PC-9 (cell line): Measurements from ENCODE around the gene TNNI3K. TPM values are rescaled to one million over a fixed set of nuclear protein-coding genes. Genes with fewer than 3 reads are reported as not detected.

Experiments used
- BruUV-seq: library from RNA; stranded (reverse); fragments of 400-500 nt; replicated peaks from 2 replicates; lab custom pipeline; 2021; lab: Mats Ljungman, UMichigan
- CTCF ChIA-PET: fragments of 300-600 bp; sonication (Branson Sonifier 250); formaldehyde crosslinking; loops from one replicate; lab custom pipeline; 2022; ENCODE audit warnings: antibody characterized with exemption; lab: Charles Lee
- POLR2A ChIA-PET: fragments of 300-600 bp; sonication (Branson Sonifier 250); formaldehyde crosslinking; loops from one replicate; lab custom pipeline; 2022; ENCODE audit warnings: antibody characterized with exemption; ENCODE audit not compliant: unreplicated experiment; lab: Charles Lee
- DNase-seq, 2 experiments: peaks; one replicate each; pipeline versions ENCODE4 v3.0.0 to v3.0.0-alpha.2; 2015 to 2022; ENCODE audit warnings: mixed read lengths in 1 of 2
- H2AFZ ChIP-seq: fragments of 200-600 bp; sonication (generic); 2 replicates; pipeline ENCODE4 v1.8.1; 2017; ENCODE audit warnings: antibody characterized with exemption
- H3F3A ChIP-seq: fragments of 200-600 bp; sonication (generic); 2 replicates; pipeline ENCODE4 v1.8.1; 2017; ENCODE audit warnings: antibody characterized with exemption, mild to moderate bottlenecking, low read depth; ENCODE audit not compliant: insufficient read depth
- H3K27ac ChIP-seq: fragments of 200-600 bp; sonication (generic); 2 replicates; pipeline ENCODE4 v1.6.1; 2016; ENCODE audit warnings: mixed run types
- H3K27me3 ChIP-seq: fragments of 200-600 bp; sonication (generic); 2 replicates; pipeline ENCODE4 v1.6.1; 2016; ENCODE audit warnings: low read depth, mixed run types; ENCODE audit not compliant: insufficient read depth
- H3K36me3 ChIP-seq: fragments of 200-600 bp; sonication (generic); 2 replicates; pipeline ENCODE4 v1.6.1; 2016; ENCODE audit warnings: low read depth, mixed run types
- H3K4me1 ChIP-seq: fragments of 200-600 bp; sonication (generic); replicated peaks from 2 replicates; pipeline ENCODE4 v1.6.1; 2016; ENCODE audit warnings: mixed run types; ENCODE audit not compliant: insufficient read depth
- H3K4me2 ChIP-seq: fragments of 200-600 bp; sonication (generic); 2 replicates; pipeline ENCODE4 v1.6.1; 2017; ENCODE audit warnings: mixed run types
- H3K4me3 ChIP-seq: fragments of 200-600 bp; sonication (generic); 2 replicates; pipeline ENCODE4 v1.6.1; 2016; ENCODE audit warnings: mixed run types
- H3K79me2 ChIP-seq: fragments of 200-600 bp; sonication (generic); 2 replicates; pipeline ENCODE4 v1.6.1; 2017; ENCODE audit warnings: low read depth, mixed run types
- H3K9me2 ChIP-seq: fragments of 200-600 bp; sonication (generic); 2 replicates; pipeline ENCODE4 v1.8.1; 2017; ENCODE audit warnings: mild to moderate bottlenecking; ENCODE audit not compliant: insufficient read depth
- H3K9me3 ChIP-seq: fragments of 200-600 bp; sonication (generic); 2 replicates; pipeline ENCODE4 v1.8.1; 2016; ENCODE audit warnings: low read depth; ENCODE audit not compliant: insufficient read depth
- H4K20me1 ChIP-seq: fragments of 200-600 bp; sonication (generic); 2 replicates; pipeline ENCODE4 v1.8.1; 2017; ENCODE audit not compliant: insufficient read depth
- EZH2 ChIP-seq: fragments of 200-600 bp; sonication (generic); IDR thresholded peaks from 2 replicates; pipeline ENCODE4 v1.8.0; 2017; ENCODE audit warnings: antibody characterized with exemption, low read depth
- intact Hi-C: fragments of 100-400 bp; cut with micrococcal nuclease; formaldehyde crosslinking; loops from one replicate; pipeline ENCODE4 v1.10.0; 2022; ENCODE audit not compliant: unreplicated experiment
- total RNA-seq: library from RNA; stranded (reverse); gene quantifications from 2 replicates; pipeline ENCODE4 v1.2.3, GENCODE V29; 2021
- TF ChIP-seq, protein P1 (sequence below): fragments of 200-600 bp; sonication (generic); conservative IDR thresholded peaks from 2 replicates; pipeline ENCODE4 v1.6.1; 2017; ENCODE audit warnings: mixed run types, antibody characterized with exemption, mild to moderate bottlenecking, moderate library complexity

TNNI3K gene
- total RNA-seq, 1 experiment from 2014 or later: 1.4 TPM

DNA sequence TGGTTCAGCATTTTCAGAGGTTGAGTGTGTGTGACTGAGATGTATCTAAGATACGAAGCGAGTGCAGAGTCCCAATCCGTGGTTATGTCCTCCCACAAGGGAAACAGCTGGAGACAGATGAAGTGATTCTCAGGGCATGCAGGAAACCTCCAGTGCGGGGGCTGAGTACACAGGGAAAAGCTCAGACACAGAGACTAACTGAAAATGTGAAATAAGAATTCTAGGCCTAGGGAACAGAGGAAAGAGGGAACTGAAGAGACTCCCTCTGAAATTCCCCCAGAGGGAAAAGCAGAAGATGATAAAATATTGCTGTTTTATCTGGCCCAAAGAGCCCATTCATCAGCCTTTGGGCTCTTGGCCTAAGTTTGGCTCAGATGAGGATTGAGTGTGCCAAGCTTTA, 160.4 kb downstream of the TNNI3K start:
- H3K79me2 ChIP-seq: no peaks in the 10 kb centered on the region
- H2AFZ ChIP-seq: no peak overlapping the region
- H4K20me1 ChIP-seq: no peaks in the 10 kb centered on the region
- intact Hi-C loops: no loop called here
- H3K36me3 ChIP-seq: no peaks in the 10 kb centered on the region
- no peak overlapping the region for H3K4me2 ChIP-seq
- no peaks in the 10 kb centered on the region for H3K9me2 ChIP-seq
- no TSS peak for BruUV-seq
- TF ChIP-seq, protein P1, sequence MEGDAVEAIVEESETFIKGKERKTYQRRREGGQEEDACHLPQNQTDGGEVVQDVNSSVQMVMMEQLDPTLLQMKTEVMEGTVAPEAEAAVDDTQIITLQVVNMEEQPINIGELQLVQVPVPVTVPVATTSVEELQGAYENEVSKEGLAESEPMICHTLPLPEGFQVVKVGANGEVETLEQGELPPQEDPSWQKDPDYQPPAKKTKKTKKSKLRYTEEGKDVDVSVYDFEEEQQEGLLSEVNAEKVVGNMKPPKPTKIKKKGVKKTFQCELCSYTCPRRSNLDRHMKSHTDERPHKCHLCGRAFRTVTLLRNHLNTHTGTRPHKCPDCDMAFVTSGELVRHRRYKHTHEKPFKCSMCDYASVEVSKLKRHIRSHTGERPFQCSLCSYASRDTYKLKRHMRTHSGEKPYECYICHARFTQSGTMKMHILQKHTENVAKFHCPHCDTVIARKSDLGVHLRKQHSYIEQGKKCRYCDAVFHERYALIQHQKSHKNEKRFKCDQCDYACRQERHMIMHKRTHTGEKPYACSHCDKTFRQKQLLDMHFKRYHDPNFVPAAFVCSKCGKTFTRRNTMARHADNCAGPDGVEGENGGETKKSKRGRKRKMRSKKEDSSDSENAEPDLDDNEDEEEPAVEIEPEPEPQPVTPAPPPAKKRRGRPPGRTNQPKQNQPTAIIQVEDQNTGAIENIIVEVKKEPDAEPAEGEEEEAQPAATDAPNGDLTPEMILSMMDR: no peak
- no peak for TF ChIP-seq EZH2
- no peaks in the 10 kb centered on the region for H3K27me3 ChIP-seq
- no peak overlapping the region for H3K4me3 ChIP-seq
- H3K27ac ChIP-seq: no peak overlapping the region
- H3F3A ChIP-seq: no peaks in the 10 kb centered on the region
- H3K4me1 ChIP-seq: no peaks in the 10 kb centered on the region
- ChIA-PET CTCF (no interaction called here), POLR2A (no interaction called here)
- no peaks in the 10 kb centered on the region for H3K9me3 ChIP-seq
- no peak for DNase-seq

DNA sequence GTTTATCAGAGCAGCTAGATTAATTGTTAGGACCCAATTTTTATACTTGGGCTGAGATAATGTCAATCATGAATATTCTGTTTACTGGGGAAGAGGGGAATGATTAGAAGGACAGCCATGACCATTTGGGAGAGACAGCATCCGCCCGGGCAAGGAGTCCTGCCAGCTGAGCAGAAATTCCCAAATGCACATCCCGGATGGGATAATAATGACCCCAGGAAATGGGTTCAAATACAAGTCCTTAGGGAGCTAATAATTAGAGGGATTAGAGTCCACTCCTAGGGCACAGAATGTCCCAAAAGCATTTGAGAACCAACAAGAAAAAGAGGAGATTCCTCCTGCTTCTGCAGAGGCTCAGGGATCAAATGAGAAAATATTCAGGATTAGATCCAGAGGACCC, 161.3 kb downstream of the TNNI3K start:
- Histone ChIP-seq H3K4me2 (no peak overlapping the region), H3K9me3 (no peaks in the 10 kb centered on the region), H4K20me1 (no peaks in the 10 kb centered on the region), H3K27me3 (no peaks in the 10 kb centered on the region), H3K27ac (no peak overlapping the region), H3F3A (no peaks in the 10 kb centered on the region), H3K79me2 (no peaks in the 10 kb centered on the region), H3K4me1 (no peaks in the 10 kb centered on the region), H2AFZ (no peak overlapping the region), H3K4me3 (no peak overlapping the region), H3K36me3 (no peaks in the 10 kb centered on the region), H3K9me2 (no peaks in the 10 kb centered on the region)
- POLR2A ChIA-PET: no interaction called here
- TF ChIP-seq, protein P1: no peak
- no TSS peak for BruUV-seq
- intact Hi-C loops: no loop called here
- CTCF ChIA-PET: no interaction called here
- no peak for DNase-seq

- TF ChIP-seq, protein P1: no peak
- no peak for TF ChIP-seq EZH2
- no peaks in the 10 kb centered on the region for H3K27me3 ChIP-seq
- no TSS peak for BruUV-seq
- no peaks in the 10 kb centered on the region for H3K9me2 ChIP-seq
- no peaks in the 10 kb centered on the region for H3K9me3 ChIP-seq
- H3K36me3 ChIP-seq: no peaks in the 10 kb centered on the region
- H3K4me1 ChIP-seq: no peaks in the 10 kb centered on the region
- DNase-seq: no peak
- no peak overlapping the region for H3K4me2 ChIP-seq
- no peaks in the 10 kb centered on the region for H3F3A ChIP-seq
- no peaks in the 10 kb centered on the region for H4K20me1 ChIP-seq
- POLR2A ChIA-PET: no interaction called here
- no peak overlapping the region for H3K27ac ChIP-seq
- no peak overlapping the region for H2AFZ ChIP-seq
- intact Hi-C loops: no loop called here
- no peak overlapping the region for H3K4me3 ChIP-seq
- CTCF ChIA-PET: no interaction called here
- no peaks in the 10 kb centered on the region for H3K79me2 ChIP-seq
These were observed 161.7 kb downstream of the TNNI3K start for GRCh38 chr1:74396933-74397332.
